Stomach (tissue), 4 donors: Measurements from ENCODE around the gene PRKCE.

Experiments used
- CTCF ChIP-seq, 7 experiments: fragments of 450-650 bp in 4 of 7; fragments of 200-600 bp in 3 of 7; sonication (generic) in 3 of 7; IDR thresholded peaks; one replicate each; pipeline ENCODE4 v1.5.1; 2016 to 2019; ENCODE audit warnings: antibody characterized with exemption in 7 of 7, control low read depth in 2 of 7, mild to moderate bottlenecking in 1 of 7
- EP300 ChIP-seq: sonication (generic); formaldehyde crosslinking; IDR thresholded peaks from one replicate; pipeline ENCODE4 v1.6.1; 2017; ENCODE audit warnings: antibody characterized with exemption
- POLR2AphosphoS5 ChIP-seq, 3 donors: sonication (generic); formaldehyde crosslinking; IDR thresholded peaks; one replicate each; pipeline ENCODE4 v1.6.1; 2016; ENCODE audit warnings: antibody characterized with exemption in 3 of 3

DNA sequence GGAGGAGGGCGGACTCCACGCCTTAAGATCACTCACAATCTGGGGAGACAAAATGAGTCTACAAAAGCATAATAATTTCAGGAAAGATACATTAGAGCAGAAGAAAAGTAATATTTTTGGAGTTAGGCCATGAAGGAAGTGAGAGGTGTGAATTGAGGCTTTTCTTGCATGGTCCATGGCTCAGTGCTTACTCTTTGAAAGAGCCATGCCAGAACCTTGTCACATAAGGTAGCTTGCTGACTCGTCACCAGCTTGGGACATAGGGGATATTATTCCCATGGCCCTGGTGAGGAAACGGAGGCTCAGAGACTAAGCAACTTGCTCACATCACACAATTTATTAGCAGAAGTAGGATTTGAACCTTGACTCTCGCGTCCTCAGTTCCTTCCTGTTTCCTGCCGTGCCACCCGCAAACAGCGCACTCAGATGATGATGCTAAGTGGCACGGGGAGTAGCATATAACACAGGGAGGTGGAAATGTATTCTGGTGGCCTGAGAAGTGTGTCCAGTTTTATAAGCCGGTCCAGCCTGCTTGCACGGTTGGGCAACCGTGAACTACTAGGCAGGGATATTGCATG lies 333.5 kb downstream of the PRKCE start:
- TF ChIP-seq CTCF (IDR thresholded peaks at IDR 0.05), result no peak
- TF ChIP-seq EP300, result no peak
- TF ChIP-seq POLR2AphosphoS5 (IDR thresholded peaks at IDR 0.05), result no peak
